SKM-1 treated with dmso at 0.1 percent for 144 hours (cell line): ENCODE data around the gene ADD1.

ENCODE experiments used
- DNase-seq: peaks from one replicate; lab custom pipeline; 2025; ENCODE audit not compliant: unreplicated experiment; lab: John Stamatoyannopoulos, UW

Gene ADD1

DNA sequence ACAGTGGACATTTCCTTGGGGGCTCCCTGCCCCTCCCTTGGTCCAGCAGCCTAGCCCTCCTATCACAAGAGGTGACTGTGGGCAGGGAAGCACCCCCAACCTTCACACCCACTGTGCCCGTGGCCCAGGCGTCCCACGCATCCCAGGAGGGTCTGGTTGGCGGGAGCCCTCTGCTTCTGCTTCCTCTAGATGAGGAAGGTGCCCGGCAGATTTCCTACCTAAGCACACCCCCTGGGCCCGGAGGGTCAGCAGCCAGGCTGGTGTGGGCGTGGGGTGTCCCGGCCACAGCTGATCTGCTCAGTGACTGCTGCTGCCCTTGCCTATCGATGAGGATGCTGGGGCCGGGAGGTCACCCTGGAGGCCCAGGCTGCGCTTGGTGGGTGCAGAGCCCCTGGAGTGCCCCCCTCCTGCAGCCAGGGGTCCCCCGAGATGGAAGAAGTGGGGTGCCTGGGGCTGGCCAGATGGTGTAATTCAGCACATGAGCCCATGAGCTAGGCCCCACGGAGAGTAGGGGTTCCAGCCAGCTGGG, 38.6 kb upstream of the ADD1 start:
- DNase-seq: no peak

DNA sequence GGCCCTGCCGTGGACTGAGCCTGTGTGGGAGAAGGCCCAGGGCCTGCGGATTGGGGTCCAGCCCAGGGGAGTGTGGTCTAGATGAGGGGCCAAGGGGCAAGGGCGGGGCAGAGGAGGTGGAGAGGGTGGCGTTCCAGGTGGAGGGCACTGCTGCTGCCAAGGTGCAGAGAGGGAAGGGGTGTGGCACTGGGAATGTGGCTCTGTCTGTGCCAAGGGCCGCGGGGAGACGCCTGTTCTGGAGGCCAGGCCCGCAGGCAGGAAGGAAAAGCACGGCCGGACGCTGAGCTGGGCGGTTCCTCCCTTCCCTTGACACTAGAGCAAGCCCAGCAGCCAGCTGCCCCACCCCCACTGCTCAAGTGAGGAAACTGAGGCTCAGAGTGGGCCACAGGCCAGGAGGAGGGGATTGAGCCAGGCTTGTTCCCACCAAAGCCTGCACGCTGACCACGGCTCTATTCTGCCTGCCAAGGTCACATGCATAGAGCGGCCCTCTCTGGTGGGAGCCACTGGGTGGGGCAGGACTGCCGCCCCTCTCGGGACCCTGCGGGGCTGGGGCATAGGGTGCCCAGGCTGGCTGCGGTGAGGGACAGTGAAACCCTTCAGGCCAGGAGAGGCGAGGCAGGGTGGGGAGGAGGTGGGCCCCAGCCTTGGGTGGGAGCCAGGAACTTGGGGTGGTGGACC, 37.8 kb upstream of the ADD1 start:
- no peak for DNase-seq

DNA sequence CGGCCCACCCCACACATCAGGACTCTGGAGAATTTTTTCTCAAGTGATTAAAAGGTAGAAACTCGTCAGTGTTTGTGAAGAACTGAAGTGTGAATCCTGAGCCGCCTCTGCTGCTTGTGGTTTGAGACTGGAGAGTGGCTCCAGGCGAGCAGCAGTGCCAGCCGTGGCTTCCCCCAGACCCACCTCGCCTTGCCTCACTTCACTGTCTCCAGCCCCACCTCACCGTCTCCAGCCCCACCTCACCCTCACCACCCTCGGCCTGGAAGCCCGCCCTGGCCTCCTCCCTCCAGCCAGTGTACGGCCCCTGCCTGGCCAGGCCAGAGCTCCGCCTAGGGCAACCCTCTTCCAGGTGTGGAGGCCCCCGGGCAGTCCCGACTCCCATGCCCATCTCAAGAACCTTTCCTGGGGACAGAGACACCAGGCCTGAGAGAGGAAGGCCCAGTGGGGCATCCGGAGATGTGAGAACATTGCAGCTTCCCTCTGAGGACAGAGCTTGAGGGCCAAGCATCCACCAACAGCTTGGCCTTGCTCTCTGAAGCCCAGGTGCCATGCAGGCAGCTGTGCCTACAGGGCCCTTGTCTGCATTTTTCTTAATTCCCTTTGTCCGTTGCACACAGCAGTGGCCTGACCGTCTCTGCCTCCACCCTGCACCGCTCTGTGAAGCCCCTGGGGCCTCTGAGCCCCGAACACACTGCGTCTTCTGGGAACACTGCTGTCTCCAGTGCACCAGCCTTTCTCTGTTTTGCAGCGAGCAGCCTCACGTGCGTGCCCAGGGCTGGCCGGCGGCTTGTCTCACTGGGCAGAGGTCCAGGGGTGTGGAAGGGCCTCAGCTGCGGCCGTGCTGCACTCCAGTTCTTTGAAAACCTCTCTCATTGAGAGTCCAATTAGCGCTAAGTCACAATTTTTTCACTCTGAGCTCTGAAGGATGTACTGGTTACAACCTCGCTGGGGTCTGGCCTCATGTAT, 37.0 kb upstream of the ADD1 start:
- no peak for DNase-seq

DNA sequence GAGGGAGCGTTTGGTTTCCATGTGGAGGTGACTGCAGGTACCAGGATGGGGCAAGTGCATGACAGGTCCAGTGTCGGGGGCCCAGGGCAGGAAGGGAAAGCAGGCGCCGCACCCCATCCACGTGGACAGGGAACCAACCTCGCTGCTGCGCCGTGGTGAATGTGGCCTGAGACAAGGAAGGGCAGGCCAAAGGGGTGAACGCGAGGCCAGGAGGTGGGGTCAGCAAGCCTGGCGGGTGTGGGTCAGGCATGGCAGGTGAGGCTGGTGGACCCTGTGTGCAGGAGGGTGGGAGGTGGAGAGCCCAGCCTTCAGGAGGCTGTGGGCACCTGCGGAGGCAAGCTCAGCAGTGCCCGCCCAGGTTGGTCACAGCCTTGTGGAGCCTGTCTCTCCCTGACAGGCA, 36.1 kb upstream of the ADD1 start:
- DNase-seq: no peak

DNA sequence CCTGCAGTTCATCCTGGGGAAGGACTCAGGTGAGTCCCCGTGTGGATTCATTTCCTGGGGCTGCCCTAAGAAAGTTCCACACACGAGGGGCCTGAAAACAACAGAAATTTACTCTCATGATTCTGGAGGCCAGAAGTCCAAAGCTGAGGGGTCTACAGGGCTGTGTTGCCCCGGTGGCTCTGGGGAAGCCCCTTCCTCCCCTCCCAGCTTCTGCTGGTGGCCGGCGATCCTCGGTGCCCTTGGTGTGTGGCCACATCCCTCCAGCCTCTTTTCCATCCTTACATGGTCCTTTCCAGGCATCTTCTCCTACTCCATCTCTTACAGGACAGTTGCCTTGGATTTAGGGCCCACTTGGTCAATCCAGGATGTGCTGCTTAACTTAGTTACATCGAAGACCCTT, 35.6 kb upstream of the ADD1 start:
- no peak for DNase-seq

DNA sequence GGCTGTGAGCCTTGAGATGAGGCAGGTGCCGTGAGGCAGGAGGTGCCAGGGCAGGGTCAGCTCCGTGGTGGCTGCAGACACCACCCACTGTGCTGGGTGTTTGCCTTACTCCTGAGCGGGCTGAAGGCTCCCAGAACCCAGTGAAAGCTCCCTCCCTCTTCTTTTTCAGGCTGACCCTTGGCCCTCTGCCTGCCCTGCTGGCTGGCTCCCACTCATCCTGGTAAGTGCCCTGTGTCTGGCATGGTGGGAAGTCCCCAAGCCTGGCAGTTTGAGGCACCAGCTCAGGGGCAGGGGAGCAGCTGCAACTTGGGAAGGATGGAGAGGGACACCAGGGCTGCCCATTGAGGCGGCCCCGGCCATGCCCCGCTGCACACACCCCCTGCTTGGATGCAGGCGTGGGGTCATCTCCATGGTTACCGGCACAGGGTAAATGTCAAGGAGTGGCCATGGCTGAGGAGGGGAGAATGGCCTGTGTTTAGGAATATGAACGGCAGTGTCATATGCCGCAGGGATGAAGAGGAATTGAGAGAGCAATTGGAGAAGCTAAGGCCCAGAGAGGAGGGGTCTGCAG, 33.9 kb upstream of the ADD1 start:
- DNase-seq: no peak

DNA sequence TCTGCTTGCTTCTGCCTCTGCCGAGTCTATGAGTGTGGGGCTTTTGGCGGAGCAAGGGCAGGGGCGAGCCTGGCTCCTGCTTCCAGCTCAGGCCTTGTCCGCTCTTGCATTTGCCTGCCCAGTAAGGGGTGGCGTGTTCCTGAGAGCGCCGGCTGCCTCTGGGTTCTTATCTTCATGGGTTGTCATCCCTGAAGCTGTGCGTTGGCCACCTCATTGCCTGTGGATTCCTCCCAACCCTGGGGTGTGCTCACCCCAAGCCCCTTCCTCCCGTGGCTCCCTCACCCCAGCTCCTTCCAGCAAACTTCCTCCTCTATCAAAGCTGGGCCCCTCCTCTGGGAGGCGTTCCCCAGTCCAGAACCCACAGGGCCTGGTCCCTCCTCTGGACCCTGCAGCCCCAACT, 33.3 kb upstream of the ADD1 start:
- DNase-seq: no peak

DNA sequence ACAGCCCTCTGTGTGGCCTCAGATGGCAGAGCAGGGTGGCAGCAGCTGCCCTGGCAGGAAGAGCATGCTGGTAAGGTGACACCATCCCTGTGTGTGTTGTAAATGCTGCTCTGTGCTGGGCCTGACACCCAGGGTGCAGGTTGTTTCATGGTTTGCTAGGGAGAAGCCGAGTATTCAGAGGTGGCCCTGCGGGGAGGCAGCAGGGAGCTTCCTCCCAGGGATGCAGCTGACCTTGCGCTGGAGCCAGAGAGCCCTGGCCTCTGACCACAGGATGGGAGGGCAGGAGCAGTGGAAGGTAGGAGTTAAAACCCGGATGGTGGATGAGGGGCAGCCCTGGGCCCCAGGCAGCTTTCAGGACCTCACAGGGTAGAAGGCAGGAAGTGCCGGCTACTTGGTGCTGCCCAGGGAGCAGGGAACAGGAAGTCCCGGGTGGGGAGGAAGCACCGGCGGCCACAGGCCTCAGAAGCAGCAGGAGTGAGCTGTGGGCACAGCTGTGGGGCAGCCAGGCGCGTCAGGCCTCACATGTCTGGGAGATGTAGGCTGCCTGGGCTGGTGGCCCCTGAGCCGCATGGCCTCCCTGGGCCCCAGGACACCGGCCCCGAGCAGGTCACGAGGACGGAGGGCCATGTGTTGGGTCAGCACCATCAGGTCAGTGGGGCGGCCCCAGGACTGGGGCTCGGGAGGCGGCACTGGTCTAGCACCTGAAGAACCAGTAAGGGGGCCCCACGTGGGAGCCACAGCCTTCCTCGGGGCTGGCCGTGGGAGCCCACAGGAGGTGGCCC, 31.6 kb upstream of the ADD1 start:
- peak; percentile 99 for DNase-seq

DNA sequence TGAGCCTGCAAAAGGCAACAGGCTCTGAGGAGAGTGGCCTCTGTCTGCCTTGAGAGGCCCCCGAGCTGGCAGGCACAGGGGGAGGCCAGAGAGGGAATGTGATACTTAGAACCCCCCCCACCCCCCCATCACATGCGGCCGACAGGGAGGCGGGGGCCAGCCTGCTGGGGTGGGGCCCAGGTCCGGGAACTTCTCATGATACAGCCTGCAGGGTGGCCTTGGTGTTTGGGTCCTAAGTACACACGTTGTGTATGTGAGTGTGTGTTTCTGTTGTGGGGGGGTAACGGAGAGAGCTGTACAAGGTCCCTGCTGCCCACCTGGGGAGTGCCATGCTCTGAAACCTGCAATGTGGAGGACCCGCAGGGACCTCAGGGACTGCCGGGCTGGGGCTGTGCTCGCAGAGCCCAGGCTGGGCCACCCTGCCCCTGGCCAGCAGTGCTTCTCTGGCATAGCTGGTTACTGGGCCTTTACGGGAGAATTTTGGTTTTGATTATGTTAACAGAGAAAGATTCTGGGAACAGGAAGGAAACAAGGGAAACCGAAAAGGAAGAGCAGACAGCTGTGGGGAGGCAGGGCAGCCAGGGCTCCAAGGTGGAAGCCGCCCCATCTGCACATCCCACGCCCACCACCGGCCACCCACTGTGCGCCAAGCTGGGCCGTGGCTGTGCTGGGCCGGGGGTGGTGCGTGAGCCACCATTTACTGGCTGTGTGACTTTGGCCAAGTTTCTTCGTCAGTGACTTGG, 30.9 kb upstream of the ADD1 start:
- DNase-seq: no peak

DNA sequence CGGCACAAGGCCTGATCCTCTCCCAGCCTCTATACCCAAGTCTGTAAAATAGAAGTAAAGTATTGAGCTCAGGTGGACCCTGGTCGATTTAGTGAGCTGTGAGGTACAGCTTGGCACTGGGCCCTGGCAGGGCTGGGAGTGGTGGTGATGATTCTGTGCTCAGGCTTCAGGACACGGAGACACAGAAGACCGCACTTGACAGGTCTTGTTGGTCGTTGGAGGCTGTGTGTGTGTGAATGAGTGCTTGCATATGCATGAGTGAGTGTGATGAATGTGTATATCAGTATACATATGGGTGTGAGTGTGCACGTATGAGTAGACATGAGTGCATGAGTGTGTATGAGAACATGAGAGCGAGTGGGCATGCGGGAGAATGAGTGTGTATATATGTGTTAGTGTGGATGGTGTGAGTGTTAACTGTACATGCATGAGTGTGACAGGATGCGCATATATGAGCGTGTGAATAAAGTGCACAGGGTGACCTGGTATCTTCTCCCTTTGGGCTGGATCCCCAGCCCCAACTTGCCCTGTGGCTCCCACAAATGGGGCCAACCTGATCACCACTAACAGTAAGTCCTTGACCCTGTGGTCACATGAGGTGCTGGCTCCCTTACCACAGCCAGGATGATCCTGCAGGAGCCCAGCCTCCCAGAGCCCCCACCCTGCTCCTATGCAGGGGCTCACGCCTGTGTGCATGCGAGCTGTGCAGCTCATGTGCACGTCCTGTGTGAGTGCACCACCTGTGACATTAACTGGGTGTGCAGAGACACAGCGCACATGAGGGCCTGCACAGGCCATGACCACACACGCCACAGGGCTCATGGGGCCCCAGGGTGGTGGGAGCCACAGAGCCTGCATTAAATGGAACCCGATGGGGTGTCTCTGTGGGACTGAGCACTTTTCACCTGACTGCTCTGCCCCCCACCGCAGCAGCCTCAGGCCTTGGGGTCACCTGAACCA, 29.9 kb upstream of the ADD1 start:
- no peak for DNase-seq

DNA sequence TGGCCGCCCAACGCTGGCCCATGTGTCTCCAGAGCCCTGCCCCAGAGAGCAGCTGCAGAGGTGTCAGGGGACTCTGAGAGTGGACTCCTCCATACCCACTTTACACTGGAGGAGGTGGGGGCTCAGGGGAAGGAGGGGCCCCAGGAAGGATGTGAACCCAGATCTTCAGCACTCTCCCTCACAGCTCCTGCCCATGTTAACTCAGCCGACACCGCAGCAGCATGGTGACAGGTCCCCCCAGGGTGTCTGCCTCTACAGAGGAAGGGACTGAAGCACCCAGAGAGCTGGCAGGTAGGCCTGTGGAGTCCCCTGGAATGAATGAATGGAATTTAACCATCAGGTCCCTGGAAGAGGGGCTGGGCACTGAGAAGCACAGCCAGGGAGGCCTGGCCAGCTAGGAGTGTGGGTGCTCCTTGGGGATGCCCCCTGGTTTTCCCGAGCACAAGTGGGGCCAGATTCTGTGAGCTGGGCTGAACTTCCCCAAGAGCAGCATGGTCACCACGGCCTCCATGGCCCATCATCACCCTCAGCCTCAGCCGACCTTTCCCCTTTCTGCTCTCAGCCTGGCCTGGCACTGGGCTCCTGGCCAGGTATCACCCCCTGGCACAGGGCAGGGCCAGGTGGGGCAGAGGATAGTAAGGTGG, 28.9 kb upstream of the ADD1 start:
- no peak for DNase-seq

DNA sequence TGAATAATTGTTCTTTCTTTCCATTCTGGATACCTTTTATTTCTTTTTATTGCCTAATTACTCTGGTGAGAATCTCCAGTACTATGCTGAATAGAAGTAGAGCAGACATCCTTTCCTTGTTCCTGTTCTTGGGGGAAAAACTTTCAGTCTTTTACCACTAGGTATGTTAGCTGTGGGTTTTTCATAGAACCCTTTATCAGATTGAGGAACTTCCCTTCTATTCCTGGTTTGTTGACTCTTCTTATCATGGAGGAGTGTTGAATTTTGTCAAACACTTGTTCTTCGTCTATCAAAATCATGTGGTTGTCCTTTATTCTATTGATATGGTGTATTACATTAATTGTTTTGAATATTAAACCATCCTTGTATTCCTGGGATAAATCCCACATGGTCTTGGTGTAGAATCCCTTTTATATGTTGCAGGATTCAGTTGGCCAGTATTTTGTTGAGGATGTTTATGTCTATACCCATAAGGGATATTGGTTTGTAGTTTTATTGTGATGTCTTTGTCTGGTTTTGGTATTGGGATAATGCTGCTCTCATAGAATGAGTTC, 27.2 kb upstream of the ADD1 start:
- peak; percentile 53 for DNase-seq

DNA sequence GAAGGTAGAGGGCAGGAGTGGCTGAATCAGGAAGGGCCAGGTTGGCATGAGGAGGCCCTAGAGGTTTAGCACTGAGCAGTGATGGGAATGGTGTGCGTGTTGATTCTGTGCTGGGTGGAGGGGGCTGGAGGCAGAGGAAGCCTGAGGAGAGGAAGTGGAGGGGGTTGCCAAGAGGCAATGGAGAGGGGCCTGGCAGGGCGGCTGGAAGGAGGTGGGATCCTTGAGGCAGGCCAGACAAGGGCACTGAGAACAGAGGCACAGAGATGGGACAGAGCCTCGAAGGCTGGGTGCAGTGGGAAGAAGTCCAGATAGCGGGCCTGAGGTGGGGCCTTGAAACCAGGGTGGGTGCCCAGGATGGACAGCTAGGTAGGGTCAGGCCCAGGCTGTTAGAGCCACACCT, 26.5 kb upstream of the ADD1 start:
- DNase-seq: no peak

DNA sequence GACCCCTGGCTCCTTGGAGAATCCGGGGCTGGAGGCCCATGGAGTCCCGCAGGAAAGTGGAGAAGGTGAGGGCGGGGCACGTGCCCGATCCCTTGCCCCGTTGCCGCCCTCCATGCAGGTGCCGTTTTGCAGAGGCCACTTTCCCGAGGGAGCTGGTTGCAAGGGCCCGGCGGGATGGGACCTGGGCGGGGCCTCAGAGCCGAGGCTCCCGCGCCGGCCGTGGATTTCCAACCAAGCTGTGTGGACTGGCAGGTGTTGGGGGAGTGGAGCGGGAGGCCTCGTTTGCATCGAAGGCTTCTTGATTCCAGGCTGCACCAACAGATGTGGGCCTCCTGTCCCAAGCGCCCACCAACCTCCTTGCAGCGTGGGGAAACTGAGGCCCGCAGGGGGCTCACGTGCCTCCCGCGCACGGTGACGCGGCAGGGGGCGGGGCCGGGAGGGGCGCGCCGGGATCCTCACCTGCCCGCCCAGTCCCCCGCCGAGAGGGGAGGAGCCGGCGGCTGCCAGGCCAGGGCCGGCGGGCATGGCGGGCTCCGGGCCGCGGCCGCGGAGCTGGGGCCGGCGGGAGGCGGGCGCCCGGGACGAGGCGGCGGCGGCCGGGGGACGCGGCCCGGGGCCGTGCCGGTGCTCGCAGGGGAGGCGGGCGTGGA, 25.8 kb upstream of the ADD1 start:
- DNase-seq: no peak

DNA sequence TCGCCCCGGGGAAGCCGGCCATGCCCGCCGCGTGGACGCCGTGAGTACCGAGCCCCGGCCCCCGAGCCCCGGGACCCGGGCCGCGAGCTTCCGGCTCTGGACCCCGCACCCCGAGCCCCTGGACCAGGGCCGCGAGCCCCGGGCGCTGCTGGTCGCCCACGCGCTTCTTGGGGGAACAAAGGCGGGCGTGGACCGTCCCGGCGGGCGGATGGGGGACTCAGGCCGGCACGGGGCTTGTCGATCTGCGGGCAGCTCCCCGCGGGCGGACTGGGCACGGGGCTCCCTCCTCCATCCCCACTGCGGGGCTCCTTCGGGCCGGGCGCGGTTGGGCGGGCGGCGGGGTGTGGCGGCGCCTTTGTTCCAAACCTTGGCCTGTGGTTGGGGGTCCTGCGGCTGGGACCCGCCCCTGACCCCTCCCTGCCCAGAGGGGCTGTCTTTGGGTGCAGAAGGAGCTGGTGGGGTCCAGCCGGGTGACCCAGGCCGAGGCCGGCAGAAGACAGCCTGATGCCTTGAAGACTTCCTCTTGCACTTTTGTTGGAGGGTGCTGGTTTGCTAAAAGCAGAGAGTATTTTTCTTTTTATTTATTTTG, 25.2 kb upstream of the ADD1 start:
- DNase-seq: no peak

DNA sequence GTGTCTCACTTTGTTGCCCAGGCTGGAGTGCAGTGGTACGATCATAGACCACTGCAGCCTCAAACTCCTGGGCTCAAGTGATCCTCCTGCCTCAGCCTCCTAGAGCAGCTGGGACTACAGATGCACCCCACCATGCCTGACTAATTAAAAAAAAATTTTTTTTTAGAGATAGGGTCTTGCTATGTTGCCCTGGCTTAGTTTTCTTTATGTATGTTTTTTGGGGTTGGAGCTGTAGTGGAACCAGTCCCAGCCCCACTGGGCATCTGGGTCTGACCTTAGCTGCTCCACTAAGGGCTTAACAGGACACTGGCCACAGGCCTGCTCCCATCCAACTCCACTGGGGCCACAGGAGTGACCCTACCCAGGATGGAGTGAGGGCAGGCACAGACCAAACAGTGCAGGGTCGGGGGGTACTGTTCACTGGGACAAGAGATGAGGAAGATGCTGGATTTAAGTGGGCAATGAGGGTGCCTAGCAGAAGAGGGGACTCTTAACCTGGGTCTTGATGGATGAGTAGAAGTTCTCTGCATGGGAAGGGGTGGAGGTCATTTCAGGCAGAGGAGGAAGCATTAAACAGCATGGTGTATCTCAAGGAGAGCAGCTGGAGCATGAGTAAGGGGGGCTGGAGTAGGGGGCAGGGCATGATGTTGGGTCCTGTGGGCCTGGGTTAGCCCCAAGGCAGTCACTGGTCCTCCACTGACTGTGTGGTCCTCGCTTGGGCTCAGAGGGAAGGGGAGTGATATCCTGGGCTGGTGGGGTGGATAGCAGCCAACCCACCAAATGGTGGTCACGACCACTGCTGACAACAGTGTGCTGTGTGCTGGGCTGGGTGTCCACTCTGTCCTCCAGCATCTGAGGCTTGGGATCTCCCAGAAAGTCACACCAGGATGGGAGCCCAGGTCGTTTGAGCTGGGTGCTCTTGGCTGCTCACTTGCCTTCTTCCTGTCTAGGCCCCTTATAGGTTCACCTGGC, 24.1 kb upstream of the ADD1 start:
- no peak for DNase-seq
